ENCODE measurements around the gene RTN4RL1.

The RTN4RL1 gene

GRCh38 chr17:1958134-1958881 is 66.8 kb downstream of the RTN4RL1 start:
- TF ChIP-seq CTCF (IDR thresholded peaks at IDR 0.05; ENCODE audit: insufficient read depth, low read length, missing control alignments), result no peak
- POLR2A ChIA-PET, result no interaction called here
- H3K4me3 ChIP-seq (ENCODE audit: low read depth, low read length), result no peak overlapping the region
- CTCF ChIA-PET, result no interaction called here
- no peak for DNase-seq (ENCODE audit: low read depth, low spot score)

GRCh38 chr17:1957037-1957436 is 68.1 kb downstream of the RTN4RL1 start:
- no peak overlapping the region for H3K4me3 ChIP-seq (ENCODE audit: low read depth, low read length)
- POLR2A ChIA-PET, result no interaction called here
- CTCF ChIA-PET, result interaction anchor here (0.6 to 1.8 kb wide), 3 partner anchors 15 to 68 kb away, joined by 3 to 6 read pairs (median 3); partner anchors contain the start of gene RTN4RL1
- no peak for DNase-seq (ENCODE audit: low read depth, low spot score)
- no peak for TF ChIP-seq CTCF (IDR thresholded peaks at IDR 0.05; ENCODE audit: insufficient read depth, low read length, missing control alignments)

- DNase-seq (ENCODE audit: low read depth, low spot score), result no peak
- POLR2A ChIA-PET, result no interaction called here
- H3K4me3 ChIP-seq (ENCODE audit: low read depth, low read length), result no peak overlapping the region
- CTCF ChIA-PET, result interaction anchor here (1.8 kb wide), 1 partner anchor 69 kb away, joined by 6 read pairs; the partner anchor contains the start of gene RTN4RL1
- no peak for TF ChIP-seq CTCF (IDR thresholded peaks at IDR 0.05; ENCODE audit: insufficient read depth, low read length, missing control alignments)
These were observed 69.0 kb downstream of the RTN4RL1 start for GRCh38 chr17:1956134-1956533.

- no peak for TF ChIP-seq CTCF (IDR thresholded peaks at IDR 0.05; ENCODE audit: insufficient read depth, low read length, missing control alignments)
- no peak for DNase-seq (ENCODE audit: low read depth, low spot score)
- no peak overlapping the region for H3K4me3 ChIP-seq (ENCODE audit: low read depth, low read length)
- POLR2A ChIA-PET, result no interaction called here
- CTCF ChIA-PET, result interaction anchor here (1.1 kb wide), 1 partner anchor 14 kb away, joined by 3 read pairs; no protein-coding TSS in a partner anchor
These were observed 71.3 kb downstream of the RTN4RL1 start for GRCh38 chr17:1953831-1954230.

- POLR2A ChIA-PET, result no interaction called here
- TF ChIP-seq CTCF (IDR thresholded peaks at IDR 0.05; ENCODE audit: insufficient read depth, low read length, missing control alignments), result no peak
- H3K4me3 ChIP-seq (ENCODE audit: low read depth, low read length), result no peak overlapping the region
- CTCF ChIA-PET, result interaction anchor here (1.5 kb wide), 1 partner anchor 74 kb away, joined by 4 read pairs; no protein-coding TSS in a partner anchor
- no peak for DNase-seq (ENCODE audit: low read depth, low spot score)
These were observed 73.2 kb downstream of the RTN4RL1 start for GRCh38 chr17:1951920-1952319.

- no peak for TF ChIP-seq CTCF (IDR thresholded peaks at IDR 0.05; ENCODE audit: insufficient read depth, low read length, missing control alignments)
- ChIA-PET POLR2A (no interaction called here), CTCF (no interaction called here)
- no peak for DNase-seq (ENCODE audit: low read depth, low spot score)
- no peak overlapping the region for H3K4me3 ChIP-seq (ENCODE audit: low read depth, low read length)
These were observed 75.4 kb downstream of the RTN4RL1 start for GRCh38 chr17:1949754-1950153.

Data from AG04449 (cell line).